IMR-90 (cell line): ENCODE data around the gene GRPR.

Experiments
- BHLHE40 ChIP-seq: fragments of 150-350 bp; IDR thresholded peaks from 2 replicates; pipeline ENCODE4 v1.6.1; 2016; ENCODE audit warnings: mild to moderate bottlenecking, low read depth, low read length
- CEBPB ChIP-seq: IDR thresholded peaks from 2 replicates; pipeline ENCODE4 v1.6.1; 2012; ENCODE audit warnings: low read depth, low read length, improper control_type of control experiment
- FOS ChIP-seq: fragments of 150-350 bp; IDR thresholded peaks from 2 replicates; pipeline ENCODE4 v1.6.1; 2016; ENCODE audit warnings: low read depth, low read length
- MAZ ChIP-seq: IDR thresholded peaks from 2 replicates; pipeline ENCODE4 v1.6.1; 2012; ENCODE audit warnings: low read depth, mild to moderate bottlenecking, low read length, improper control_type of control experiment, moderate library complexity, borderline replicate concordance
- MXI1 ChIP-seq: IDR thresholded peaks from 2 replicates; pipeline ENCODE4 v1.6.1; 2012; ENCODE audit warnings: low read depth, mild to moderate bottlenecking, low read length, moderate library complexity, borderline replicate concordance
- POLR2A ChIP-seq: IDR thresholded peaks from 2 replicates; pipeline ENCODE4 v1.6.1; 2012; ENCODE audit warnings: mild to moderate bottlenecking, low read depth, low read length
- RAD21 ChIP-seq: IDR thresholded peaks from 2 replicates; pipeline ENCODE4 v1.6.1; 2012; ENCODE audit warnings: low read length, improper control_type of control experiment
- RCOR1 ChIP-seq: IDR thresholded peaks from 2 replicates; pipeline ENCODE4 v1.6.1; 2012; ENCODE audit warnings: mild to moderate bottlenecking, low read length, improper control_type of control experiment; ENCODE audit not compliant: insufficient replicate concordance
- RFX5 ChIP-seq: IDR thresholded peaks from 2 replicates; pipeline ENCODE4 v1.8.0; 2012; ENCODE audit warnings: low read depth, mild to moderate bottlenecking, low read length, moderate library complexity
- SMC3 ChIP-seq: fragments of 150-350 bp; IDR thresholded peaks from 2 replicates; pipeline ENCODE4 v1.6.1; 2016; ENCODE audit warnings: low read depth, mild to moderate bottlenecking, antibody characterized with exemption, low read length, moderate library complexity
- USF2 ChIP-seq: fragments of 150-350 bp; IDR thresholded peaks from 2 replicates; pipeline ENCODE4 v1.6.1; 2017; ENCODE audit warnings: mild to moderate bottlenecking, antibody characterized with exemption, low read length, low read depth
- TF ChIP-seq, protein P1 (sequence below): conservative IDR thresholded peaks from 2 replicates; pipeline ENCODE4 v1.5.1; 2012; ENCODE audit warnings: mild to moderate bottlenecking, low read depth, low read length, improper control_type of control experiment
- TF ChIP-seq, protein P2 (sequence below): fragments of 150-350 bp; IDR thresholded peaks from 2 replicates; pipeline ENCODE4 v1.6.1; 2016; ENCODE audit warnings: low read depth, mild to moderate bottlenecking, low read length, moderate library complexity, borderline replicate concordance

- TF ChIP-seq, protein P1, sequence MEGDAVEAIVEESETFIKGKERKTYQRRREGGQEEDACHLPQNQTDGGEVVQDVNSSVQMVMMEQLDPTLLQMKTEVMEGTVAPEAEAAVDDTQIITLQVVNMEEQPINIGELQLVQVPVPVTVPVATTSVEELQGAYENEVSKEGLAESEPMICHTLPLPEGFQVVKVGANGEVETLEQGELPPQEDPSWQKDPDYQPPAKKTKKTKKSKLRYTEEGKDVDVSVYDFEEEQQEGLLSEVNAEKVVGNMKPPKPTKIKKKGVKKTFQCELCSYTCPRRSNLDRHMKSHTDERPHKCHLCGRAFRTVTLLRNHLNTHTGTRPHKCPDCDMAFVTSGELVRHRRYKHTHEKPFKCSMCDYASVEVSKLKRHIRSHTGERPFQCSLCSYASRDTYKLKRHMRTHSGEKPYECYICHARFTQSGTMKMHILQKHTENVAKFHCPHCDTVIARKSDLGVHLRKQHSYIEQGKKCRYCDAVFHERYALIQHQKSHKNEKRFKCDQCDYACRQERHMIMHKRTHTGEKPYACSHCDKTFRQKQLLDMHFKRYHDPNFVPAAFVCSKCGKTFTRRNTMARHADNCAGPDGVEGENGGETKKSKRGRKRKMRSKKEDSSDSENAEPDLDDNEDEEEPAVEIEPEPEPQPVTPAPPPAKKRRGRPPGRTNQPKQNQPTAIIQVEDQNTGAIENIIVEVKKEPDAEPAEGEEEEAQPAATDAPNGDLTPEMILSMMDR, result no peak
- TF ChIP-seq MAZ, result no peak
- TF ChIP-seq RFX5, result no peak
- no peak for TF ChIP-seq SMC3
- no peak for TF ChIP-seq POLR2A
- no peak for TF ChIP-seq USF2
- no peak for TF ChIP-seq FOS
- no peak for TF ChIP-seq MXI1
- no peak for TF ChIP-seq RAD21
- peak; percentile 69 for TF ChIP-seq BHLHE40
- TF ChIP-seq CEBPB, result no peak
- TF ChIP-seq, protein P2, sequence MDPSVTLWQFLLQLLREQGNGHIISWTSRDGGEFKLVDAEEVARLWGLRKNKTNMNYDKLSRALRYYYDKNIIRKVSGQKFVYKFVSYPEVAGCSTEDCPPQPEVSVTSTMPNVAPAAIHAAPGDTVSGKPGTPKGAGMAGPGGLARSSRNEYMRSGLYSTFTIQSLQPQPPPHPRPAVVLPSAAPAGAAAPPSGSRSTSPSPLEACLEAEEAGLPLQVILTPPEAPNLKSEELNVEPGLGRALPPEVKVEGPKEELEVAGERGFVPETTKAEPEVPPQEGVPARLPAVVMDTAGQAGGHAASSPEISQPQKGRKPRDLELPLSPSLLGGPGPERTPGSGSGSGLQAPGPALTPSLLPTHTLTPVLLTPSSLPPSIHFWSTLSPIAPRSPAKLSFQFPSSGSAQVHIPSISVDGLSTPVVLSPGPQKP, result no peak
- TF ChIP-seq RCOR1, result no peak
These were observed 8.8 kb upstream of the GRPR start for GRCh38 chrX:16114611-16115010.
